Muscle layer of duodenum (tissue), 2 donors: Measurements from ENCODE around the gene CDHR3.

Experiments used
- H3K27ac ChIP-seq: one replicate; pipeline ENCODE4 v1.7.0; 2013; ENCODE audit warnings: mild to moderate bottlenecking, low read length
- H3K27me3 ChIP-seq: one replicate; pipeline ENCODE4 v1.7.0; 2013; ENCODE audit warnings: low read depth, mild to moderate bottlenecking, control low read depth, low read length
- H3K36me3 ChIP-seq, 2 donors: one replicate each; pipeline ENCODE4 v1.7.0; 2013; ENCODE audit warnings: low read length in 2 of 2, control low read depth in 1 of 2, mild to moderate bottlenecking in 1 of 2; ENCODE audit not compliant: insufficient read depth in 2 of 2, control insufficient read depth in 1 of 2
- H3K4me1 ChIP-seq, 2 donors: one replicate each; pipeline ENCODE4 v1.7.0; 2013; ENCODE audit warnings: low read length in 2 of 2, mild to moderate bottlenecking in 2 of 2, control low read depth in 1 of 2, moderate library complexity in 1 of 2; ENCODE audit not compliant: insufficient read depth in 2 of 2, control insufficient read depth in 1 of 2
- H3K4me3 ChIP-seq, 2 donors: one replicate each; pipeline ENCODE4 v1.7.0; 2013; ENCODE audit warnings: low read length in 2 of 2, low read depth in 1 of 2, mild to moderate bottlenecking in 1 of 2
- H3K9me3 ChIP-seq, 2 donors: one replicate each; pipeline ENCODE4 v1.7.0; 2013; ENCODE audit warnings: low read length in 2 of 2, control low read depth in 1 of 2, mild to moderate bottlenecking in 1 of 2; ENCODE audit not compliant: control insufficient read depth in 1 of 2
- donor health status: healthy.

The CDHR3 gene

DNA sequence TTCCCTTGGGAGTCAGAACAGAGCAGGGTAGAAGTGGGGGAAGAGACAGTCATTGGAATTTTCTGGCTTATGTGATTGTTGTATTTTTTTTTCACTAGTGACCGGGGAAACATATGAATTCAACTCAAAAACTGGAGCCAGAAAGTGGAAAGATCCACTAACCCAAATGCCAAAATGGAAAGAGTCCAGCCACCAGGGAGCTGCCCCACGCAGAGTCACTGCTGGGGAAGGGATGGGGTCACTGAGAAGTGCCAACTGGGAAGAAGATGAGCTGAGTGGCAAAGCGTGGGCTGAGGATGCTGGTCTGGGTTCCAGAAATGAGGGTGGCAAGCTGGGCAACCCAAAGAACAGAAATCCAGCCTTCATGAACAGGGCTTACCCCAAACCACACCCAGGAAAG is 69.2 kb downstream of the CDHR3 start:
- Histone ChIP-seq H3K27ac (no peak overlapping the region), H3K4me1 (peaks cover 0 to 10% of the 10 kb centered on the region in 2 donors), H3K4me3 (no peak overlapping the region), H3K36me3 (no peaks in the 10 kb centered on the region), H3K9me3 (no peaks in the 10 kb centered on the region), H3K27me3 (no peaks in the 10 kb centered on the region)

DNA sequence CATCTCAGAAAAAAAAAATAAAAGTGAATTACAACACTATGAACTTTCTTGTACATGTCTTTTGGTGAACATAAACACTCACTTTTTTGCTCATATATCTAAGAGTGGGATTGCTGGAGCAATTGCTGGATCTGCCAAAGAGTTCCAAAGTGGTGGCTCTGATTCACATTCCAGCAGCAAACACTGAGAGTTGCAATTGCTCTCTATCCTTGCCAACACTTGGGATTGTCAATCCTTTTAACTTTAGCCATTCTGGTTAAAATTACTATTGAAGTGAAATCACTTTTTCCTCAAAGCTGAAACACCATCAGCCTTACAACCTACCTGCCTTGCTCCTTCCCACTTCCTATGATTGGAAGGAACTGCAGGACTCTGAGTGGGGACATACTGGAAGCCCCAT is 70.7 kb downstream of the CDHR3 start:
- H3K4me3 ChIP-seq: no peak overlapping the region
- H3K9me3 ChIP-seq: no peaks in the 10 kb centered on the region

DNA sequence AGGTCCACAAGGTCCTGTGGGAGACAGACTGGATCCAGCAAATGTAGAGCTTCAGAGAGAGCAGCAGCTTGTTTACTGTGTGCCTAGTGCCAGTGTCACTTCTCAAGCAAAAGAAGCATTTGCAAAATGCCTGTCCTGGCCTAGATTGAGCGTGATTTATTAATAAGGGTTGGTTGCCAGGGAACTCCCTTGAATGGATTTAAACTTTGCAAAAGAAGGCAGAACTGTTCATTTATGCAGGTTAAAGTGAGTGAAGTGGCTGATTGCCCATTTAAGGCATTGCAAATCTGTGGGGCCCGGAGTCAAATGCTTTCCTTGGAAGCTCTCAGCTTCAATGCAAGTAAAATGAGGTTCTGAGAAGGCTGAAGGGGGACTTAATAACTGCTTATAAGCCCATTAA is 71.3 kb downstream of the CDHR3 start:
- Histone ChIP-seq H3K36me3 (no peaks in the 10 kb centered on the region), H3K4me1 (peaks cover 0 to 10% of the 10 kb centered on the region in 2 donors), H3K27ac (no peak overlapping the region), H3K9me3 (no peaks in the 10 kb centered on the region), H3K27me3 (no peaks in the 10 kb centered on the region), H3K4me3 (no peak overlapping the region)

More for the DNA sequence above, 70.7 kb downstream of the CDHR3 start:
- Histone ChIP-seq H3K4me1 (peaks cover 0 to 10% of the 10 kb centered on the region in 2 donors), H3K27me3 (no peaks in the 10 kb centered on the region), H3K36me3 (no peaks in the 10 kb centered on the region), H3K27ac (no peak overlapping the region)

- Histone ChIP-seq H3K4me1 (peaks cover 0 to 10% of the 10 kb centered on the region in 2 donors), H3K9me3 (no peaks in the 10 kb centered on the region), H3K36me3 (no peaks in the 10 kb centered on the region), H3K27me3 (no peaks in the 10 kb centered on the region), H3K27ac (no peak overlapping the region), H3K4me3 (no peak overlapping the region)
These were observed 72.5 kb downstream of the CDHR3 start for GRCh38 chr7:106035568-106035967.

- Histone ChIP-seq H3K9me3 (no peaks in the 10 kb centered on the region), H3K36me3 (no peaks in the 10 kb centered on the region), H3K4me1 (peaks cover 0 to 8% of the 10 kb centered on the region in 2 donors), H3K27ac (no peak overlapping the region), H3K27me3 (no peaks in the 10 kb centered on the region), H3K4me3 (no peak overlapping the region)
These were observed 72.9 kb downstream of the CDHR3 start for GRCh38 chr7:106036004-106036403.

- peaks cover 3 to 5% of the 10 kb centered on the region in 2 donors for H3K4me1 ChIP-seq
- no peaks in the 10 kb centered on the region for H3K9me3 ChIP-seq
- no peaks in the 10 kb centered on the region for H3K36me3 ChIP-seq
- H3K27ac ChIP-seq: no peak overlapping the region
- H3K27me3 ChIP-seq: no peaks in the 10 kb centered on the region
- H3K4me3 ChIP-seq: no peak overlapping the region
These were observed 74.6 kb downstream of the CDHR3 start for GRCh38 chr7:106037489-106038176.

GRCh38 chr7:106038289-106038688 is 75.2 kb downstream of the CDHR3 start:
- Histone ChIP-seq H3K27ac (no peak overlapping the region), H3K4me3 (no peak overlapping the region), H3K27me3 (no peaks in the 10 kb centered on the region), H3K36me3 (no peaks in the 10 kb centered on the region), H3K9me3 (no peaks in the 10 kb centered on the region), H3K4me1 (peaks cover 3 to 5% of the 10 kb centered on the region in 2 donors)

GRCh38 chr7:106038916-106039315 is 75.9 kb downstream of the CDHR3 start:
- Histone ChIP-seq H3K4me3 (no peak overlapping the region), H3K9me3 (no peaks in the 10 kb centered on the region), H3K27me3 (no peaks in the 10 kb centered on the region), H3K36me3 (no peaks in the 10 kb centered on the region), H3K27ac (no peak overlapping the region), H3K4me1 (peaks cover 3 to 5% of the 10 kb centered on the region in 2 donors)

DNA sequence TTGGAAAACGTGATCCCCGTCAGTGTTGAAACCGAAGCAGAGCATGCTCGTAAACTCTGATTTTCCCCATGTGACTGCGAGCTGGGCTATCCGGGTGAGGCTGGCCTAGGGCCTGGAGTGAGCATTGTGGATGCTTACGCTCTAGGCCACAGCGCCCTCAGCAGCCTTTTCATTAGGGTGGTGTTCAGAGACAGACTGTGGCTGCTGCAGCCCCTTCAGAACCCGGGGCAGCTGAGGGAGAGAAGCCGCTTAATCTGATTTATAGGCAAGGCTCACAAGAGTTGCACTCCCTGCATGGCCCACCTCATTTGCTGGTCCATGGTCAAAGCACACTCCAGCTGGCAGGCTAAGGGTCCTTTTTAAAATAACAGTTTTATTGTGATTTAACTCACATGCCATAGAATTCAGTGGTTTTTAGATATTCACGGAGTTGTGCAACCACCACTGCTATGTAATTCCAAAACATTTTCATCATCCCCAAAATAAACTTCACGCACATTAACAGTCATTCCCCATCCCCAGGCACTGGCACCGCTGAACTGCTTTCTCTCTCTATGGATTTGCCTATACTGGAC is 76.5 kb downstream of the CDHR3 start:
- Histone ChIP-seq H3K27ac (no peak overlapping the region), H3K9me3 (no peaks in the 10 kb centered on the region), H3K27me3 (no peaks in the 10 kb centered on the region), H3K36me3 (no peaks in the 10 kb centered on the region), H3K4me1 (peaks cover 3 to 5% of the 10 kb centered on the region in 2 donors), H3K4me3 (no peak overlapping the region)

- Histone ChIP-seq H3K27me3 (no peaks in the 10 kb centered on the region), H3K4me3 (no peak overlapping the region), H3K36me3 (no peaks in the 10 kb centered on the region), H3K27ac (no peak overlapping the region), H3K4me1 (peaks cover 3 to 5% of the 10 kb centered on the region in 2 donors), H3K9me3 (no peaks in the 10 kb centered on the region)
These were observed 78.2 kb downstream of the CDHR3 start for GRCh38 chr7:106041140-106041717.

DNA sequence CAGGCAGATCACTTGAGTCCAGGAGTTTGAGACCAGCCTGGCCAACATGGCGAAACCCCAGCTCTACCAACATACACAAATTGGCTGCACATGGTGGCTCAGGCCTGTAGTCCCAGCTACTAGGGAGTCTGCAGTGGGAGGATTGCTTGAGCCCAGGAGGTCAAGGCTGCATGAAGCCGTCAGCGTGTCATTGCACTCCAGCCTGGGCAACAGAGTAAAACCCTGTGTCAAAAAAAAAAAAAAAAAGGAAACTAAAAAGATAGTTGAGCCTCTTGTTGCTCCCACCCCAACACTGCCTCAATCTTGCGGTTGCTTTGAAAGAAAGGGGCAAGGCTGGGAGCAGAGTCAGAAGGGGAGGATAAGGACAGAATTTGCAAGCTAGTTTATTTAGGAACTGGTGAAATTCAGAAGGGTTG is 79.1 kb downstream of the CDHR3 start:
- H3K9me3 ChIP-seq: no peaks in the 10 kb centered on the region
- no peak overlapping the region for H3K27ac ChIP-seq
- no peak overlapping the region for H3K4me3 ChIP-seq
- no peaks in the 10 kb centered on the region for H3K27me3 ChIP-seq
- no peaks in the 10 kb centered on the region for H3K36me3 ChIP-seq
- H3K4me1 ChIP-seq: peaks cover 3 to 5% of the 10 kb centered on the region in 2 donors
